K562 (cell line): ENCODE results near the gene PALLD. TPM values are rescaled to one million over a fixed set of nuclear protein-coding genes. Genes with fewer than 3 reads are reported as not detected.

Experiments used
- ATAC-seq: fragments of 200-7000 bp; cut with Tn5 transposase; 3 replicates; pipeline ENCODE4 v1.9.1; 2020; ENCODE audit warnings: moderate library complexity
- BruUV-seq: library from RNA; stranded (reverse); fragments of 400-500 nt; replicated peaks from 2 replicates; lab custom pipeline; 2021; lab: Mats Ljungman, UMichigan
- CTCF ChIA-PET: fragments of 300-600 bp; formaldehyde crosslinking; extraction: SDS; loops from one replicate; lab custom pipeline; 2021; ENCODE audit warnings: low intra/inter-chr PET ratio; lab: Yijun Ruan, JAX
- POLR2A ChIA-PET: fragments of 300-600, 350-650 bp; sonication (Branson Sonifier 250); formaldehyde crosslinking; extraction: SDS; loops from one replicate; lab custom pipeline; 2021; ENCODE audit warnings: antibody characterized with exemption, inconsistent platforms; lab: Yijun Ruan, JAX
- DNase-seq, 4 experiments: peaks; one replicate each; pipeline versions ENCODE4 v3.0.0 to v3.0.0-alpha.2; 2011 to 2018; ENCODE audit warnings: low spot score in 3 of 4, mixed read lengths in 3 of 4; ENCODE audit errors: extremely low read depth in 1 of 4
- FAIRE-seq: peaks from 2 replicates; lab custom pipeline; 2011; peaks lifted over from hg19 to GRCh38; lab: Jason Lieb, UNC
- H2AFZ ChIP-seq: 2 replicates; pipeline ENCODE4 v1.6.0; 2011; ENCODE audit warnings: low read depth, low read length, control low read depth, inconsistent platforms
- H3K27ac ChIP-seq: fragments of 200-600 bp; 3 replicates; pipeline ENCODE4 v1.8.0; 2011; ENCODE audit warnings: low read depth, mild to moderate bottlenecking, control low read depth, inconsistent platforms, low read length, moderate library complexity, mixed read lengths; ENCODE audit errors: extremely low read depth
- H3K27me3 ChIP-seq, 2 experiments: fragments of 300-600 bp in 1 of 2; 2 replicates in 1 of 2; 3 replicates in 1 of 2; pipeline versions ENCODE4 v1.6.0 to v1.8.0; 2011; ENCODE audit warnings: inconsistent platforms in 2 of 2, low read length in 2 of 2, mild to moderate bottlenecking in 1 of 2, mixed read lengths in 1 of 2, moderate library complexity in 1 of 2; ENCODE audit not compliant: control insufficient read depth in 2 of 2, insufficient read depth in 2 of 2
- H3K36me3 ChIP-seq: fragments of 300-600 bp; 3 replicates; pipeline ENCODE4 v1.8.0; 2011; ENCODE audit warnings: mild to moderate bottlenecking, low read length, inconsistent platforms; ENCODE audit not compliant: control insufficient read depth, insufficient read depth
- H3K4me1 ChIP-seq, 2 experiments: fragments of 200-600 bp in 1 of 2; replicated peaks in 1 of 2; 2 replicates in 1 of 2; 3 replicates in 1 of 2; pipeline versions ENCODE4 v1.5.1 to v1.8.0; 2011; ENCODE audit warnings: inconsistent platforms in 2 of 2, low read length in 2 of 2, mild to moderate bottlenecking in 1 of 2, mixed read lengths in 1 of 2, moderate library complexity in 1 of 2; ENCODE audit not compliant: control insufficient read depth in 2 of 2, insufficient read depth in 2 of 2
- H3K4me2 ChIP-seq: 2 replicates; pipeline ENCODE4 v1.6.1; 2011; ENCODE audit warnings: low read length, control low read depth, inconsistent platforms, mixed read lengths; ENCODE audit not compliant: insufficient read depth
- H3K4me3 ChIP-seq: fragments of 200-600 bp; sonication (generic), shearing (Covaris generic); 2 replicates; pipeline ENCODE4 v1.5.1; 2016; ENCODE audit warnings: control low read depth, inconsistent platforms
- H3K79me2 ChIP-seq: fragments of 200-600 bp; 3 replicates; pipeline ENCODE4 v1.8.0; 2011; ENCODE audit warnings: low read length, inconsistent platforms; ENCODE audit not compliant: control insufficient read depth, insufficient read depth
- H3K9ac ChIP-seq, 2 experiments: 2 replicates each; pipeline versions ENCODE4 v1.6.0 to v1.6.1; 2011; ENCODE audit warnings: low read depth in 2 of 2, low read length in 2 of 2, control low read depth in 1 of 2, inconsistent platforms in 1 of 2, mild to moderate bottlenecking in 1 of 2, mixed read lengths in 1 of 2; ENCODE audit not compliant: insufficient read depth in 1 of 2
- H3K9me1 ChIP-seq: one replicate; pipeline ENCODE4 v1.6.0; 2011; ENCODE audit warnings: inconsistent platforms, mild to moderate bottlenecking, low read length, moderate library complexity; ENCODE audit not compliant: control insufficient read depth, insufficient read depth
- H3K9me3 ChIP-seq: replicated peaks from 2 replicates; pipeline ENCODE4 v1.5.1; 2011; ENCODE audit warnings: low read depth, low read length, inconsistent platforms; ENCODE audit not compliant: control insufficient read depth, insufficient read depth
- H4K20me1 ChIP-seq: replicated peaks from 2 replicates; pipeline ENCODE4 v1.6.1; 2011; ENCODE audit warnings: low read length, inconsistent platforms, mixed read lengths; ENCODE audit not compliant: control insufficient read depth, insufficient read depth
- ELF2 ChIP-seq: fragments of 250-450 bp; sonication (Bioruptor Pico); IDR thresholded peaks from 2 replicates; pipeline ENCODE4 v1.5.0; 2021; ENCODE audit warnings: mild to moderate bottlenecking
- MAZ ChIP-seq, 2 experiments: fragments of 450-650 bp in 1 of 2; sonication (generic) in 1 of 2; formaldehyde crosslinking; IDR thresholded peaks in 1 of 2; conservative IDR thresholded peaks in 1 of 2; 2 replicates each; pipeline versions ENCODE4 v1.4.0 to v1.5.0; 2020; ENCODE audit warnings: mild to moderate bottlenecking in 1 of 2, missing genetic modification reagents in 1 of 2
- PHTF2 ChIP-seq: fragments of 250-450 bp; sonication (Bioruptor Pico); IDR thresholded peaks from 2 replicates; pipeline ENCODE4 v1.5.0; 2021; ENCODE audit warnings: mild to moderate bottlenecking
- PML ChIP-seq: IDR thresholded peaks from 2 replicates; pipeline ENCODE4 v1.6.1; 2012; ENCODE audit warnings: low read length, inconsistent platforms
- POLR3G ChIP-seq: IDR thresholded peaks from 2 replicates; pipeline ENCODE4 v1.6.1; 2011; ENCODE audit not compliant: insufficient read length, insufficient replicate concordance; ENCODE audit errors: extremely low read depth
- TAL1 ChIP-seq: fragments of 450-650 bp; IDR thresholded peaks from 2 replicates; pipeline ENCODE4 v1.6.1; 2016; ENCODE audit warnings: mild to moderate bottlenecking
- TARDBP ChIP-seq: fragments of 450-650 bp; IDR thresholded peaks from 2 replicates; pipeline ENCODE4 v1.6.1; 2016
- ZNF134 ChIP-seq: fragments of 250-450 bp; sonication (Bioruptor Pico); conservative IDR thresholded peaks from 2 replicates; pipeline ENCODE4 v1.4.0; 2020
- ZNF174 ChIP-seq: fragments of 250-450 bp; sonication (Bioruptor Pico); IDR thresholded peaks from 2 replicates; pipeline ENCODE4 v1.4.0; 2020; ENCODE audit warnings: mild to moderate bottlenecking
- ZSCAN32 ChIP-seq: fragments of 450-650 bp; formaldehyde crosslinking; IDR thresholded peaks from 2 replicates; pipeline ENCODE4 v1.4.0; 2020; ENCODE audit warnings: mild to moderate bottlenecking, moderate library complexity
- WGBS: fragments of 100-300 bp; shearing (Covaris generic); methylation state at CpG from one replicate; pipeline ENCODE4 v1.1.6; 2016; ENCODE audit warnings: low coverage, mixed read lengths; ENCODE audit not compliant: insufficient coverage; ENCODE audit errors: missing lambda C conversion rate; 5-methylcytosine and 5-hydroxymethylcytosine counted together
- in situ Hi-C: fragments of 300-500 bp; cut with MboI; formaldehyde crosslinking; loops from 4 replicates; pipeline ENCODE4 v1.15.0; 2018; ENCODE audit warnings: inconsistent platforms, mixed read lengths
- intact Hi-C: fragments of 100-400 bp; cut with micrococcal nuclease; formaldehyde crosslinking; loops from 2 replicates; pipeline ENCODE4 v1.14.2; 2022
- polyA plus RNA-seq, 8 experiments: library from polyadenylated mRNA; depleted of rRNA in 4 of 8; stranded (reverse) in 5 of 8; unstranded in 3 of 8; fragments of >200 nt; fragmentation: Nextera tagmentation in 2 of 8; fragmentation: Illumina TruSeq in 1 of 8; extraction: Ambion mirVana in 2 of 8; extraction: Trizol in 1 of 8; gene quantifications; 2 replicates each; pipeline versions ENCODE4 v1.2.1 to v1.2.3, GENCODE V29; 2011 to 2014; ENCODE audit warnings: inconsistent platforms in 1 of 8, missing spikeins in 1 of 8
- total RNA-seq, 7 experiments: library from RNA; depleted of rRNA in 6 of 7; stranded (reverse); fragments of >200 nt in 6 of 7; fragmentation: Illumina TruSeq in 2 of 7; extraction: Trizol in 2 of 7; gene quantifications; 2 replicates each; pipeline versions ENCODE4 v1.2.1 to v1.2.3, GENCODE V29; 2011 to 2021; ENCODE audit warnings: low replicate concordance in 1 of 7
- TF ChIP-seq, protein P1 (sequence below): fragments of 450-650 bp; IDR thresholded peaks from 2 replicates; pipeline ENCODE4 v1.6.1; 2016

Gene PALLD
- total and polyA plus RNA-seq, 9 of the 15 experiments (the other 6 are each of a cell fraction or from before 2014, with no cell fraction given) = 0.01 to 0.35 (median 0.06) TPM; not detected in 3

DNA sequence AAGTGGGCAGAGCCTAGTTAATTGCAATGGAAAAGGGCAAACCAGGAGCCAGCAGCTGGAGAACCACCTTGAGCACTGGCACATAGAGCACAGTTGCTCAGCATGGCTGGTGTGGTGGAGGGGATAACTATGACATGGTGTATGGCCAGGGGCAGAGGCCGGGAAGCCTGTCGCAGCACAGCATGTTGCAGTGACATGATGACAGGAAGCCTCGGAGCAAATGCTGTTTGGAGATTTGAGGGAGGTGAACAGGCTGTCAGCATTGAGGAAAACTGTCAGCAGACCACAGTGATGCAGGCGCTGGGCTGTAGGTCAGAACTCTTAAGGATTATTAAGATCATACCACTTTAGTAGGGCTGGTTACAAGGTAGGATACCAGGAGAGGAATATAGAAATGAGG is 284.5 kb downstream of the PALLD start:
- intact Hi-C loops (no loop called here), in situ Hi-C loops (no loop called here)
- ChIA-PET POLR2A (no interaction called here), CTCF (no interaction called here)
- no peaks in the 10 kb centered on the region for H3K36me3 ChIP-seq
- H3K27me3 ChIP-seq = peaks cover 0 to 6% of the 10 kb centered on the region in 2 experiments; a peak in 1 of 5 replicates
- no peaks in the 10 kb centered on the region for H4K20me1 ChIP-seq
- no peak overlapping the region for H3K9ac ChIP-seq
- no peak overlapping the region for H2AFZ ChIP-seq
- TF ChIP-seq, protein P1, sequence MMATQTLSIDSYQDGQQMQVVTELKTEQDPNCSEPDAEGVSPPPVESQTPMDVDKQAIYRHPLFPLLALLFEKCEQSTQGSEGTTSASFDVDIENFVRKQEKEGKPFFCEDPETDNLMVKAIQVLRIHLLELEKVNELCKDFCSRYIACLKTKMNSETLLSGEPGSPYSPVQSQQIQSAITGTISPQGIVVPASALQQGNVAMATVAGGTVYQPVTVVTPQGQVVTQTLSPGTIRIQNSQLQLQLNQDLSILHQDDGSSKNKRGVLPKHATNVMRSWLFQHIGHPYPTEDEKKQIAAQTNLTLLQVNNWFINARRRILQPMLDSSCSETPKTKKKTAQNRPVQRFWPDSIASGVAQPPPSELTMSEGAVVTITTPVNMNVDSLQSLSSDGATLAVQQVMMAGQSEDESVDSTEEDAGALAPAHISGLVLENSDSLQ = no peak
- TF ChIP-seq PHTF2 (CRISPR knock-in tag) (no peak), POLR3G (no peak), PML (no peak), ELF2 (no peak), ZNF174 (CRISPR knock-in tag) (no peak), MAZ (CRISPR knock-in tag; conservative IDR thresholded peaks at IDR 0.05 in 1 of 2, IDR thresholded peaks at IDR 0.05 in 1 of 2) (no peak), ZSCAN32 (no peak), TAL1 (no peak), TARDBP (no peak), ZNF134 (CRISPR knock-in tag) (no peak)
- no peaks in the 10 kb centered on the region for H3K4me1 ChIP-seq
- no peak overlapping the region for H3K4me3 ChIP-seq
- DNase-seq (no peak), FAIRE-seq (no peak), ATAC-seq (no peak)
- BruUV-seq = no TSS peak
- no peaks in the 10 kb centered on the region for H3K79me2 ChIP-seq
- H3K4me2 ChIP-seq = no peak overlapping the region
- 0% methylated on average over 4 of the region's 4 CpGs for WGBS
- H3K9me3 ChIP-seq = no peaks in the 10 kb centered on the region
- no peak overlapping the region for H3K27ac ChIP-seq
- no peaks in the 10 kb centered on the region for H3K9me1 ChIP-seq
